HK-2 (cell line): ENCODE measurements around the gene THSD4.
A peak's percentile ranks its signal among the peaks of the same experiment; 100 is the strongest.

Experiments
- DNase-seq: peaks from one replicate; pipeline ENCODE4 v3.0.0-alpha.2; 2018; ENCODE audit not compliant: unreplicated experiment

The THSD4 gene

GRCh38 chr15:71581398-71581930, 466.2 kb downstream of the THSD4 start:
- no peak for DNase-seq

DNA sequence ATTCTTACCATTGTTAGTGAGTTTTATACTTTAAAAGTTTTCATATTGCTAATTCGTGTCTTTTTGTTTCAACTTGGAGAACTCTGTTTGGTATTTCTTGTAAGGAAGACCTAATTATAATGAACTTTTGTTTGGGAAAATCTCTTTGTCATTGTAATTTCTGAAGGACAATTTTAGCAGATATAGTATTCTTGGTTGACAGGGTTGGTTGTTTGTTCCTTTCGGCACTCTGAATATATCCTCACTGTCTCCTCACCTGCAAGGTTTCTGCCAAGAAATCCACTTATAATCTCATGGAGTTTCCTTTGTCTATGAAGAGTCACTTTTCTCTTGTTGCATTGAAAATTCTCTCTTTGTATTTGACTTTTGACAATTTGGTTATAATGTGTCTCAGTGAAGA, 469.9 kb downstream of the THSD4 start:
- no peak for DNase-seq

DNA sequence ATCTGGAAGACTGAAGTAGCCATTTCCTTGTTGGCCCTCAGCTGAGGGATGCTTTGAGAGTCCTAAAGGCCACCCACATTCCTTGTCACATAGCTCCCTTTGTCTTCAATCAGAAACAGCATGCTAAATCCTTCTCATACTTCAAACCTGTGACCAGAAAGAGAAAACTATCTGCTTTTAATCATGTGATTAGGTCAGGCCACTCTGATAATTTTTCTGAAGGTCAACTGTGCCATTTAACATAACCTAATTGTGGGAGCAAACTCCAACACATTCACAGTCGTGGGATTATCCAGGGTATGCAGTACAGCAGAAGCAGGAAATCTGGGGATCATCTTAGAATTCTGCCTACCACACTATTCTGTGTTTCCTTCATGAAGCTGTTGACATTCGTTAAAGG, 471.2 kb downstream of the THSD4 start:
- no peak for DNase-seq

- DNase-seq = peak; percentile 13
Observed at GRCh38 chr15:71588746-71589145, 473.5 kb downstream of the THSD4 start.

DNA sequence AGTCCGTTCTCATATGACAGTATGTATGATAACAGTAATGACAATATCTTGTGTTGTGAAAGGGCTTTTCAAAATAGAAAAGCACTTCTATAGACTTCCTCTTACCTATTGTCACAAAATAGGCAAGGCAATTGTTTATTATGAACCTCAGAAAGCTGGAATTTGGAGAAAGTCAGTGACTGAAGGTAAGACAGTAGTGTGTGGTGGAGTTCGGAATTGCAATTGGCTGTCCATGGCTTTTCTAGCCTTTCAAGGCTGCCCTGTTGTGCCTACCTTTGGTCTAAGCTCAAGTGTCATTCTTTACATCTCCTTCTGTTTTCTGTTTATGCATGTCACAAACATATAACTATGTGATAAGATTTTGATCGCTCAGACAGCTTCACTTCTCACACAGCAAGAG, 475.8 kb downstream of the THSD4 start:
- DNase-seq = no peak

DNA sequence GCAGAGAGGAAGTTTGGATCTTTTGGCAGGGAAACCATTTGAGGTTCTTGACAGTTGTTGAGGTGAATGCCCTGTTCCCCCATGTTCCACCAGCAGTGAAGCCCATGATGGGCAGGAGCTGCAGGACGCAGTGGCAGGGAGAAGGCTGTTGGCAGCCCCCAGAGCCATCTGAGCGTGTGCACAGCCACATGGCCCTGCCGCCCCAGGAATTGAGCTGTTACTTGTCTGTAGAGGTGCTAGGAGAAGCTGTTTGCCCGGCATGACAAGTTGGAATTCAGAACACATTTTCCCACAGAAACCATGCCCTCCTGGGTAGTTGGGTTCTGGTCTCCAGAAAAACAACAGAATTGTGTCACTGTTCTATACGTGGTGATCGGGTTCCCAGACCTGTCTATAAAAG, 476.9 kb downstream of the THSD4 start:
- DNase-seq = no peak

DNA sequence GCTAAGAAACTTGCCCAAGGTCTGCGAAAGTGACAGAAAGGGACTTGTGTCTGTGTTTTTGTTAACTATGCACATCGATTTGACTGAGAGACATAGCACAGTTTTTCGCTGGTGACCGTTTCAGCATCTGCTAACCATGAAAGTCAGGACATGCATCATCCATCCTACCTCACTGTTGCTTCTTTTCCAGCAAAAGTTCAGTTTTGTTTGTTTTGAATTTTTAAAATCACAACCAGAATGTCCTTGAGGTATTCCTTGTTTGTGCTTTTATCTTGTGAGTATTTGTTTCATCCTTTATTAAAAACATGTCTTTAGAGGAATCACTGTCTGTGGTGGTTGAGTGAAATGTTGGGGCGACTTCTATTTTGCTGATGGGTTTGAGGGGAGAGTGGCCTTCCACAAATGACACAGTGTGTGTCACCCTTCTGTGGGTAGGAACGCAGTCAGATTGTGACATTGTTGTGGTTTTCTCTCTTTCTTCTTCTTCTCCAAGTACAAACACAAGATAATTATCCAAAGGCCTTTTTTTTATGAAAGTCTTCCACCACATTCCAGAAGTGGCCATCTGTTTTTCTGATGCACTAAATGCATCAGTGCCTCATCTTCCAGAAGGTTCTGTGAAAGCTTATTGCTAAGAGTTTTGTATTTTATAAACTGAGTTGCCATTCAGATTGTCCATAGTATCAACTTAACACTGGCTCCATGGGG, 480.7 kb downstream of the THSD4 start:
- no peak for DNase-seq

DNA sequence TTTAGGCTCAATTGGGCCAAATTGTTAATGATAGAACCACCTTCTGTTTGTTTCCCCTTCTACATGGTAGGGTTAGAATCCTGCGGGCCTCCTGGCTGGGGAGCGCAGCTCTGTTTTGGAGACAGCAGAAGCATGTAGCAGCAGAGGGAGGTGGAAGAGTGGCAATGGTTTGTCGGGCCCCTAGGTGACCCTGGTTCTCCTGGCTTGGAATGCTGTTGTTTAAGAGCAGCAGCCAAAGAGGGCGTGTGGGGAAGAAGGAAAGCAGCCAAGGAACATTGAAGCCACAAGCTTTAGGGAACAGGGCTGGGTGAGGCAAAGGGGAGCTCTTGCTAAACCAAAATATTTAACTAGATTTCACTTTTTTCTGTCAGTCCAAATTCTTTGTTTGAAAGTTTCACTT, 481.4 kb downstream of the THSD4 start:
- DNase-seq = no peak

GRCh38 chr15:71597126-71597525, 481.9 kb downstream of the THSD4 start:
- no peak for DNase-seq

DNA sequence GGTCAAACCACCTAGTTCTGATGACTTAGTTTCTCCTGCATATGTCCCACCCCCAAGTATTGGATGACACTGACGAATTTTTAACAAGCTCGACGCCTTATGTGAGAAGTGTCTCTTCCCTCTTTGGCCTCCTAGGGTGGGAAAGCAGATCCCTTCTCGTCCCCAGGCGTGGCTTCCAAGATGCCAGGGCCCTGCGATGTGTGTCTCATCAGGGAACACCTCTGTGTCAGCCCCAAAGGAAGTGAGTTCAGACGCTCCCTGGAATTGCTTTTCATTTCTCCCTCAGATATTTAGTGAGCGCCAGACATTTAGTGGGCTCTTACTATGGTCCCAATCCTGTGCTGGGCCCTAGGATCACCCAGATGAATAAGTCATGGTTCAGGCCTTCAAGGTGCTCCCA, 482.4 kb downstream of the THSD4 start:
- no peak for DNase-seq

DNA sequence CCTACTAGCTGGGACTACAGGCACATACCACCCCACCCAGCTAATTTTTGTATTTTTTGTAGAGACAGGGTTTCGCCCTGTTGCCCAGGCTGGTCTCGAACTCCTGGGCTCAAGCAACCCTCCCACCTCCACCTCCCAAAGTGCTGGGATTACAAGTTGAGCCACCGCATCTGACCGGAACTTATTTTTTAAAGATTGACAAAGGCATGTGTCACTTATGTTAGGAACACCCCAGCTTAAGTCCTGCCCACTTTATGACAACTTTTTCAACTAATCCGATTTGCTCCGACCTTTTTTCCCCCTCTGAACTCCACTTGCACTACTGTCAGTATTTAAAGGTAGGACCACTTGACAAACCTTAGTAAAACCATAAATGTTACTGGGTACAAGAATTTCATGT, 483.5 kb downstream of the THSD4 start:
- no peak for DNase-seq

DNA sequence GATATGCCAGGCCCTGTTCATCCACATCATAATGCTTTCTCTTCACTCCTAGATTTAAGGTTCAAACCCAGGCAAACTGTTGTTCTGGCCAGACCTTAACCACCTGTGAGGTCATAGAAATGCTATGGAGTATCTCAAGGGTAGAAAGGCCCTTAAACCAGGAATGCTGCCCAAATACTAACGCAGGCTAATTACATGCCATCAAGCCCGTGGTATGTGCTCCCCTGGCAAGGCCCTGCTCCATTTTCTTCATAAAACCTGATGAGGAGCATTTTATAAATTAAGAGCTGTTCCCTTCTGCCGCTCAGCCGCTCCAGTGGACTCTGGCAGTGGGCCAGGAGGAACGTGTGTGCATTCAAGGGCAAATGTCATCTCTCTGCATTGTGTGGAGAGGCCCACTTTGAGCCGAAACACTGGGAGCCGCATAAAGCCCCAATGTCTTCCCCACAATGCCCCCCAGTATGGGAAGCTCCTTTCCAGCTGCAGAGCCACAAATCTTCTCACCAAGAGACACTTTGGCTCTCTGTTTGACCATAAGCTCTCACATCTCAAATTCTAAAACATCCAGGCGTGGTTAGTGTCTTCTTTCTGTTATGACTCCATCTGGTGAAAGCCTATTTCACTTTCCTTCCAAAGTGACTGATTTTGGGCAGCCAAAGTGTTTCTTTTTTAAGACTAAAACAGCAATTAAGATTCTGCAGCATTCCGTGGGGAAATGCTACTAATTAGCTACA, 484.3 kb downstream of the THSD4 start:
- no peak for DNase-seq

DNA sequence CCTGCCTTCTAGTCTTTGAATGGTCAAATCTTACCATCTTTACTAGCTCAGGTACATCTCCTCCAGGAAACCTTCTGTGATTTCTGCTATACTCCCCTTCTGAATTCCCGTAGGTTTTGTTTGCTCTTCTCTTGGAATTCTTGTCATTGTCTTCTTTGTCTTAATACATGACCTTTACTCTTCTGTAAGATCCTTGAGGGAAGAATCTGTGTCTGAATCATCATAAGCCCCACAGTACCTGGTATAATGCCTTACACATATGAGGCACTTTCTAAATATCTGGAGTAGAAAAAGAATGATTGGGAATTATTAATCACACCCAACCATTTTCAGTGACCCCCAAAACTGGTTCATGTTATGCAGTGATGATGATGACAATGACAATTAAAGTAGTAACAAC, 485.0 kb downstream of the THSD4 start:
- DNase-seq = no peak

DNA sequence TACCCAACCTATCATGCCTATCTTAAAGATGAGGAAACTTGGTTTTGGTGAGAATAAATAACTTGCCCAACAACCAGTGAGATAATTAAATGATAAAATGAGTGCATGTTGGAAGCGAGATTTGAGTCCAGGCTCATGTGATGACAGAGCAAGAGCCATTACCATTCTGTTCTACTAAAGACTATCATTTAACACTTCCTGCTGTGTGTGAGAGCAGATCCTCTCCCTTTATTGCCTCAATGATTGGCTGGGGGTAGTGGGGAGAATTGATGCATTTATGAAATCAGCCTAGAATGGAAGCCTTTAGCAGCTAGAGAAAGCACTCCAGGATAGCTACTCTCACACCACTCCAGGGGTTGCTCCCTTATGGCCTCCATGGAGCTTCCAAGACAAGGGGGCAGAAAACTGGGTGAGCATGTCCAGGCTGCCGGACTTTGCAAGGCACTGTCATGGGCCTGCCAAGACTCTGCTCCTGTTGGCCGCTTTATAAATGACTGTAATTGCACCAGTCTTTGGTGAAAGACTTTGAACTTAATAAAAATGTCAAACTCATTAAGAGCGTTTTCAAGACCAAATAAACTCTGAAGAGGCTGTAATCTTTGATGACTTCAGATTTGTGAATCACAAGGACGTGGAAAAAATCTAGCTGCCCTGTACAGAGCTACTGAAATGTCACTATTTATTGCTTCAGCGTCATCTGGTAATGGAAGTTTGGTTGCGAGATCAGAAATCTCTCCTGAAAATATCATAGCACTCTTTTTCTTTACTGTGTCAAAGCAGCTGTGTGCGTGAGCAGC, 486.0 kb downstream of the THSD4 start:
- no peak for DNase-seq

- DNase-seq = no peak
Observed at GRCh38 chr15:71603379-71603778, 488.1 kb downstream of the THSD4 start.

GRCh38 chr15:71607383-71607782, 492.1 kb downstream of the THSD4 start:
- no peak for DNase-seq

GRCh38 chr15:71610728-71611552, 495.7 kb downstream of the THSD4 start:
- no peak for DNase-seq

DNA sequence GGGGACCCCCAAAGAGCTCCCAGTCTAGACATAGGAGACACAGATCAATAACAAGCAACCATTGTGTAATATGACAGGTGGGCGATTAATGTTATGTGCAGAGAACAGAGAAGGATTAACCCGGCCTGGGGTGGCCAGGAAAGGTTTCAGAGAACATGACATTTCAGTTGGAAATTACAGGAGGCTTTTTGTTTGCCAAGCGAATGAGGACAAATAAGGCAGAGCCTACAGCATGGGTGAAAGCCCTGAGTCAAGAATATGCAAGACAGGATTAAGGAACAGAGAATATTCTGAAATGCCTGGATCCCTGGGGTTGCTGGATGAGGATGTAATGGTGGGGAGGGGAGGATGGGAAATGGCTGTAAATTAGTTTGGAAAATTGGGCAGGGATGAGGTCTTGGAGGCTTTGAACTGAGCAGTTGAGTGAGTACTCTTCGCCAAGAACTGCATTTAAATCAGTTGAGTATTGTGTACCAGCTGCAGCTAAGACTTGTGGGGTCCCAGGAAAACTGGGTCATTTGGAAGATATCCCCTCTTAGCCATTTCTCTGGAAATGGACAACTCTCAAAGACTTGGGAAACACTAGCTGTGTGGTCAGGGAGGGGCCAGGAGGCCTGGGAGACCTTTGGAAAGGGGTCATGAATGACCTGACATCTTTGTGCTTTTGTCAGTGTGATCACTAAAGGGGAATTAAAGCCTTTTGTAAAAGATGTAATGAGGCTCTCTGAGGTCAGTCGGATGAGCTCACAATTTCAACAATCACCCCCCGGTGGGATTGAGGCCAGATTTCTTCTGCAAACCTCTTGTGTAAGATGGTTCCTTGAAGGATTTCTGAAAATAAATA, 496.5 kb downstream of the THSD4 start:
- no peak for DNase-seq

- no peak for DNase-seq
Observed at GRCh38 chr15:71612397-71612722, 497.1 kb downstream of the THSD4 start.

DNA sequence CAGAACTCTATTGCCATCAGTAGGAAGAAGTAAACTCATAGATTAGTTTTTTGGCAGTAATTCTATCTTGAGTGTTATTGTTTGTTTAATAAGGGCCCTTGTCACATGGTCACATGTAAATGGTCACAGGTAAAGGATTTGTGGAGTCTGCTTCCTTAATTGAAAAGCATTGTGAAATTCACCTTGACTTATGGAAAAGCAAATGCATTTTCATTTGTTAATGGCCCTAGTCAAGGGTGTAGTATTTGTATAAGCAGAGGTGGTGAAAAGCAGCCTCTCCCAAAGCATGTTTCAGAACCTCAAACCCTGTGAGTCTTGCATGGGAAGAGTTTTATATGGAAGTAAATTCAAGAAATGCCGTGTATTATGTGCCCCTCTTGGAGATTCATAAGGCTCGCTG, 497.6 kb downstream of the THSD4 start:
- DNase-seq = no peak

- no peak for DNase-seq
Observed at GRCh38 chr15:71623111-71623510, 507.8 kb downstream of the THSD4 start.
